DND-41 (cell line): ENCODE data around the gene NRXN3.

Experiments used
- EZH2 ChIP-seq: IDR thresholded peaks from 3 replicates; pipeline ENCODE4 v1.6.1; 2012; ENCODE audit warnings: borderline replicate concordance, low read depth, mild to moderate bottlenecking, moderate library complexity, low read length, inconsistent platforms; ENCODE audit not compliant: severe bottlenecking
- TF ChIP-seq, protein P1 (sequence below): IDR thresholded peaks from 2 replicates; pipeline ENCODE4 v1.5.1; 2012; ENCODE audit warnings: borderline replicate concordance, low read length, moderate library complexity, mild to moderate bottlenecking; ENCODE audit not compliant: poor library complexity, severe bottlenecking; ENCODE audit errors: extremely low read depth

DNA sequence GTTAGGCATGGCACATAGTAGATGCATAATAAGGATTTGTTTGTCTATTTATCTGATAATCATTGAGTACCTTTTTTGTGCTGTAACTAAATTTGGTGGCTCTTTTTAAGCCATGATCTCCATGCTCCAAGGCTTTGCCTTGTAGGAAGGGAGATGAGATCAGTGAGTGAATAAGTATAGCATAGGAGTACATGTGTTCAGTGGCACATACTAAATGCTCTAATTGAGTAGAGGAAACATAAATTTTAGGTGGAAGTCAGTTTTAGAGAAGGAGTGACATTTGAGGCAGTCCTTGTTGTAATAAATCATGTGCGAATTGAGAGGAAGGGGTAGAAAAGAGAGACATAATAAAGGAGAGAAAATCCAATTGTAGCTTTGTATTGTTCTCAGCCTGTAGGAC, 482.6 kb downstream of the NRXN3 start:
- TF ChIP-seq, protein P1, sequence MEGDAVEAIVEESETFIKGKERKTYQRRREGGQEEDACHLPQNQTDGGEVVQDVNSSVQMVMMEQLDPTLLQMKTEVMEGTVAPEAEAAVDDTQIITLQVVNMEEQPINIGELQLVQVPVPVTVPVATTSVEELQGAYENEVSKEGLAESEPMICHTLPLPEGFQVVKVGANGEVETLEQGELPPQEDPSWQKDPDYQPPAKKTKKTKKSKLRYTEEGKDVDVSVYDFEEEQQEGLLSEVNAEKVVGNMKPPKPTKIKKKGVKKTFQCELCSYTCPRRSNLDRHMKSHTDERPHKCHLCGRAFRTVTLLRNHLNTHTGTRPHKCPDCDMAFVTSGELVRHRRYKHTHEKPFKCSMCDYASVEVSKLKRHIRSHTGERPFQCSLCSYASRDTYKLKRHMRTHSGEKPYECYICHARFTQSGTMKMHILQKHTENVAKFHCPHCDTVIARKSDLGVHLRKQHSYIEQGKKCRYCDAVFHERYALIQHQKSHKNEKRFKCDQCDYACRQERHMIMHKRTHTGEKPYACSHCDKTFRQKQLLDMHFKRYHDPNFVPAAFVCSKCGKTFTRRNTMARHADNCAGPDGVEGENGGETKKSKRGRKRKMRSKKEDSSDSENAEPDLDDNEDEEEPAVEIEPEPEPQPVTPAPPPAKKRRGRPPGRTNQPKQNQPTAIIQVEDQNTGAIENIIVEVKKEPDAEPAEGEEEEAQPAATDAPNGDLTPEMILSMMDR, result no peak
- no peak for TF ChIP-seq EZH2
